Fibroblast of lung (primary cell): Measurements from ENCODE around the gene C22orf23. TPM values are rescaled to one million over a fixed set of nuclear protein-coding genes. Genes with fewer than 3 reads are reported as not detected.

Experiments used
- DNase-seq, 2 donors: peaks; one replicate each; pipeline versions ENCODE4 v3.0.0 to v3.0.0-alpha.2; 2010; ENCODE audit warnings: low read depth in 2 of 2
- H2AFZ ChIP-seq: 2 replicates; pipeline ENCODE4 v1.5.1; 2012; ENCODE audit warnings: low read length, control low read depth, inconsistent platforms
- H3K27ac ChIP-seq: 2 replicates; pipeline ENCODE4 v1.5.1; 2011; ENCODE audit warnings: low read length, control low read depth; ENCODE audit not compliant: insufficient read depth
- H3K27me3 ChIP-seq: 2 replicates; pipeline ENCODE4 v1.5.1; 2011; ENCODE audit warnings: mild to moderate bottlenecking, low read length; ENCODE audit not compliant: control insufficient read depth, insufficient read depth
- H3K36me3 ChIP-seq: 2 replicates; pipeline ENCODE4 v1.5.1; 2011; ENCODE audit warnings: low read length; ENCODE audit not compliant: control insufficient read depth, insufficient read depth
- H3K4me1 ChIP-seq: 2 replicates; pipeline ENCODE4 v1.5.1; 2011; ENCODE audit warnings: low read length; ENCODE audit not compliant: control insufficient read depth, insufficient read depth; ENCODE audit errors: extremely low read depth
- H3K4me2 ChIP-seq: 2 replicates; pipeline ENCODE4 v1.5.1; 2011; ENCODE audit warnings: low read length, control low read depth; ENCODE audit not compliant: insufficient read depth; ENCODE audit errors: extremely low read depth
- H3K4me3 ChIP-seq, 4 experiments: fragments of 200-600 bp in 1 of 4; sonication (generic) in 1 of 4; replicated peaks in 1 of 4; 2 replicates each; pipeline ENCODE4 v1.5.1; 2011 to 2016; ENCODE audit warnings: low read length in 4 of 4, low read depth in 3 of 4, mild to moderate bottlenecking in 3 of 4, control low read depth in 2 of 4, inconsistent platforms in 1 of 4, mixed read lengths in 1 of 4; ENCODE audit not compliant: insufficient read depth in 1 of 4; ENCODE audit errors: control extremely low read depth in 1 of 4
- H3K79me2 ChIP-seq: 2 replicates; pipeline ENCODE4 v1.5.1; 2012; ENCODE audit warnings: mild to moderate bottlenecking, low read length, inconsistent platforms; ENCODE audit not compliant: control insufficient read depth, insufficient read depth
- H3K9ac ChIP-seq: 2 replicates; pipeline ENCODE4 v1.5.1; 2011; ENCODE audit warnings: mild to moderate bottlenecking, low read length, control low read depth; ENCODE audit not compliant: insufficient read depth
- H3K9me3 ChIP-seq: 2 replicates; pipeline ENCODE4 v1.5.1; 2012; ENCODE audit warnings: low read depth, low read length; ENCODE audit not compliant: control insufficient read depth, insufficient read depth
- H4K20me1 ChIP-seq: 2 replicates; pipeline ENCODE4 v1.5.1; 2011; ENCODE audit warnings: low read length; ENCODE audit not compliant: control insufficient read depth, insufficient read depth; ENCODE audit errors: extremely low read depth
- EZH2 ChIP-seq: IDR thresholded peaks from 2 replicates; pipeline ENCODE4 v1.5.1; 2012; ENCODE audit warnings: low read length, control low read depth, mild to moderate bottlenecking; ENCODE audit errors: missing control alignments
- polyA plus RNA-seq, 2 donors: library from polyadenylated mRNA; depleted of rRNA in 1 of 2; stranded (reverse) in 1 of 2; unstranded in 1 of 2; fragments of >200 nt; gene quantifications; 2 replicates each; pipeline ENCODE4 v1.2.1, GENCODE V29; 2011 to 2012; ENCODE audit warnings: missing spikeins in 1 of 2
- total RNA-seq: library from RNA; depleted of rRNA; stranded (reverse); fragments of >200 nt; gene quantifications from 2 replicates; pipeline ENCODE4 v1.2.1, GENCODE V29; 2014
- TF ChIP-seq, protein P1 (sequence below), 2 donors: IDR thresholded peaks in 1 of 2; conservative IDR thresholded peaks in 1 of 2; 1 replicate in 1 of 2; 2 replicates in 1 of 2; pipeline ENCODE4 v1.5.1; 2011 to 2012; ENCODE audit warnings: low read length in 2 of 2, control low read depth in 1 of 2, inconsistent platforms in 1 of 2, low read depth in 1 of 2, mild to moderate bottlenecking in 1 of 2

The C22orf23 gene
- total and polyA plus RNA-seq, 2 donors (not counting 1 experiment from before 2014, with no cell fraction given): 0.17 to 0.37 TPM

DNA sequence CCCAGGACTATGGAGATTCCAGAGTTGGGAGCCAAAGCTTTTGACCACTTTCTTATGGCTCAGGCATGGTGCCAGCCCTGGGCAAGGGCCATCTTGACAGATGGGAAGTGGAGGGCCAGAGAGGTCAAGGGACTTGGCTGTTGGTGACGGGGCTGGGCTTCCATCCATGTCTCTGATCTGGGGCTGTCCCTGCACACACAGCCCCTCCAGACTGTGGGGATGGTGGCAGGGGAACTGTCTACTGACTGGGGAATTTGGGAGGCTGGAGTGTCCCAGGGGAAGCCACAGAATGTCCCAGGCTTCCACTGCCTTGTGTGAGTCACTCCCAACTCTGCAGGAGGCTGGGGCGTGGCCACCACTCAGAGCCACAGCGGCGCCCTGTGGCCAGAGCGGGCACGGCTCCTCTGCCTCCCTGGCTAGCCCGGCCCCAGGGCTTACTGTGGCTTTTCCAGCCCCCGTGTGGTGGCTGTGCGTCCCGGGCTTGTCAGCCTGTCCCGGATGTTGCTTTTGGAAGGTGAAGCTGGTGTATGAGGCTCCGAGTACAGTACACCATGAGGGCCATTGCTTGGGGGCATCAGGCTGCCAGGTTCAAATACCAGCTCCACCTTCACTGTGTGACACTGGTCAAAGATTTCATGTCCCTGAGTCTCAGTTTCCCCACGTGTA lies 19.6 kb downstream of the C22orf23 start:
- Histone ChIP-seq H4K20me1 (no peaks in the 10 kb centered on the region), H3K9ac (peak overlapping the region; percentile 20), H3K4me2 (peak overlapping the region; percentile 59), H3K27ac (peak overlapping the region; percentile 71), H3K79me2 (no peaks in the 10 kb centered on the region), H3K27me3 (no peaks in the 10 kb centered on the region), H3K4me1 (peaks cover 24% of the 10 kb centered on the region), H3K36me3 (peaks cover 37% of the 10 kb centered on the region), H3K4me3 (no peak overlapping the region), H3K9me3 (no peaks in the 10 kb centered on the region), H2AFZ (no peak overlapping the region)
- peak; percentile 87 to 89 for DNase-seq
- no peak for TF ChIP-seq EZH2
- TF ChIP-seq, protein P1, sequence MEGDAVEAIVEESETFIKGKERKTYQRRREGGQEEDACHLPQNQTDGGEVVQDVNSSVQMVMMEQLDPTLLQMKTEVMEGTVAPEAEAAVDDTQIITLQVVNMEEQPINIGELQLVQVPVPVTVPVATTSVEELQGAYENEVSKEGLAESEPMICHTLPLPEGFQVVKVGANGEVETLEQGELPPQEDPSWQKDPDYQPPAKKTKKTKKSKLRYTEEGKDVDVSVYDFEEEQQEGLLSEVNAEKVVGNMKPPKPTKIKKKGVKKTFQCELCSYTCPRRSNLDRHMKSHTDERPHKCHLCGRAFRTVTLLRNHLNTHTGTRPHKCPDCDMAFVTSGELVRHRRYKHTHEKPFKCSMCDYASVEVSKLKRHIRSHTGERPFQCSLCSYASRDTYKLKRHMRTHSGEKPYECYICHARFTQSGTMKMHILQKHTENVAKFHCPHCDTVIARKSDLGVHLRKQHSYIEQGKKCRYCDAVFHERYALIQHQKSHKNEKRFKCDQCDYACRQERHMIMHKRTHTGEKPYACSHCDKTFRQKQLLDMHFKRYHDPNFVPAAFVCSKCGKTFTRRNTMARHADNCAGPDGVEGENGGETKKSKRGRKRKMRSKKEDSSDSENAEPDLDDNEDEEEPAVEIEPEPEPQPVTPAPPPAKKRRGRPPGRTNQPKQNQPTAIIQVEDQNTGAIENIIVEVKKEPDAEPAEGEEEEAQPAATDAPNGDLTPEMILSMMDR (conservative IDR thresholded peaks at IDR 0.05 in 1 of 2, IDR thresholded peaks at IDR 0.05 in 1 of 2; ENCODE audit: low read depth in 1 of 2, low read length in 2 of 2): peak; percentile 94 to 96

- Histone ChIP-seq H3K4me1 (peaks cover 24% of the 10 kb centered on the region), H4K20me1 (no peaks in the 10 kb centered on the region), H3K27me3 (no peaks in the 10 kb centered on the region), H3K9ac (no peak overlapping the region), H3K79me2 (no peaks in the 10 kb centered on the region), H3K9me3 (no peaks in the 10 kb centered on the region), H3K4me3 (no peak overlapping the region), H3K4me2 (peak overlapping the region; percentile 32), H3K27ac (peak overlapping the region; percentile 71), H3K36me3 (peaks cover 40% of the 10 kb centered on the region), H2AFZ (no peak overlapping the region)
- TF ChIP-seq, protein P1 (conservative IDR thresholded peaks at IDR 0.05 in 1 of 2, IDR thresholded peaks at IDR 0.05 in 1 of 2; ENCODE audit: low read depth in 1 of 2, low read length in 2 of 2): no peak
- TF ChIP-seq EZH2: no peak
- no peak for DNase-seq
These were observed 20.4 kb downstream of the C22orf23 start for GRCh38 chr22:37932821-37933578.

DNA sequence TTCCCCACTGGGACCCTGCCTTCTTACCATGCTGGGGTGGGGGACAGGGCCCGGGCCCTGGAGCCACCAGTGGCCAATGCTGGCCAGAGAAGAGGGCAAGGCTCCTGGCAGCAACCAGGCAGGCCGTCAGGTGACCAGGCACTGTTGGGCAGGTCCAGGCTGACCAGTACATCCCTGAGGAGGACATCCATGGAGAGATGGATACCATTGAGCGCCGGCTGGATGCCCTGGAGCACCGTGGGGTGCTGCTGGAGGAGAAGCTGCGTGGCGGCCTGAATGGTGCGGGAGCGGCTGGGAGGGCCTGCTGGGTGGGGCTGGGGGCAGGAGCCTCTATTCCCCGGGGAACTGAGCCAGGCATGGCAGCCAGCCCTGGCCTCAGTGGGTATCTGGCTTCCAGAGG lies 21.0 kb downstream of the C22orf23 start:
- Histone ChIP-seq H3K4me3 (no peak overlapping the region), H4K20me1 (no peaks in the 10 kb centered on the region), H3K4me2 (no peak overlapping the region), H3K36me3 (peaks cover 37% of the 10 kb centered on the region), H3K4me1 (peaks cover 24% of the 10 kb centered on the region), H3K9ac (no peak overlapping the region), H3K27ac (no peak overlapping the region), H3K27me3 (no peaks in the 10 kb centered on the region), H2AFZ (no peak overlapping the region), H3K9me3 (no peaks in the 10 kb centered on the region), H3K79me2 (no peaks in the 10 kb centered on the region)
- no peak for DNase-seq
- no peak for TF ChIP-seq EZH2
- TF ChIP-seq, protein P1 (conservative IDR thresholded peaks at IDR 0.05 in 1 of 2, IDR thresholded peaks at IDR 0.05 in 1 of 2; ENCODE audit: low read depth in 1 of 2, low read length in 2 of 2): no peak
